Natural killer cell treated with Interleukin-12 subunit alpha and Interleukin-12 subunit beta and Interleukin-15 and Interleukin-18, amount 100 ng/mL, for 72 hours (primary cell): Measurements from ENCODE around the gene SPEM1. TPM values are rescaled to one million over a fixed set of nuclear protein-coding genes. Genes with fewer than 3 reads are reported as not detected.

Experiments used
- ATAC-seq, 2 donors: fragments of 150-1000 bp; cut with Tn5 transposase in 1 of 2; sonication (Bioruptor Pico), chemical (Tn5 transposase) in 1 of 2; 2 replicates each; pipeline ENCODE4 v1.10.0; 2021
- DNase-seq: peaks from one replicate; pipeline ENCODE4 v3.0.0; 2022; ENCODE audit warnings: low spot score
- H3K27ac Mint-ChIP-seq, 2 donors: 1 replicate in 1 of 2; 2 replicates in 1 of 2; pipeline ENCODE4 v1.8.0; 2022; ENCODE audit warnings: mixed read lengths in 2 of 2, mild to moderate bottlenecking in 1 of 2, moderate library complexity in 1 of 2
- H3K27me3 Mint-ChIP-seq, 2 donors: 1 replicate in 1 of 2; 2 replicates in 1 of 2; pipeline ENCODE4 v1.8.0; 2022; ENCODE audit warnings: mixed read lengths in 2 of 2
- H3K36me3 Mint-ChIP-seq: one replicate; pipeline ENCODE4 v1.8.0; 2022; ENCODE audit warnings: mixed read lengths
- H3K4me1 Mint-ChIP-seq, 2 donors: 1 replicate in 1 of 2; 2 replicates in 1 of 2; pipeline ENCODE4 v1.8.0; 2022; ENCODE audit warnings: low read depth in 2 of 2, mixed read lengths in 2 of 2, mild to moderate bottlenecking in 1 of 2
- H3K4me3 Mint-ChIP-seq: one replicate; pipeline ENCODE4 v1.8.0; 2022; ENCODE audit warnings: mixed read lengths
- H3K9me3 Mint-ChIP-seq: 2 replicates; pipeline ENCODE4 v1.8.0; 2022; ENCODE audit warnings: mixed read lengths
- total RNA-seq, 2 donors: library from RNA; stranded (reverse); gene quantifications; one replicate each; pipeline ENCODE4 v1.2.3, GENCODE V29; 2022

The SPEM1 gene
- total RNA-seq, result not detected

GRCh38 chr17:7419819-7420610 lies at the start of gene SPEM1:
Gene SPEM1 (plus strand): TSS chr17:7420324. CDS start chr17:7420385, 61 bp downstream.
- ATAC-seq, result no peak
- peak within 1 kb of the TSS in 1 of 2 donors; percentile 32 for H3K27ac Mint-ChIP-seq
- no peaks in the 10 kb centered on the region for H3K4me1 Mint-ChIP-seq
- no peak for DNase-seq
- no peaks in the 10 kb centered on the region for H3K36me3 Mint-ChIP-seq
- H3K4me3 Mint-ChIP-seq, result no peak within 1 kb of the TSS
- H3K27me3 Mint-ChIP-seq, result peaks cover 0 to 4% of the 10 kb centered on the region in 2 donors
- no peaks in the 10 kb centered on the region for H3K9me3 Mint-ChIP-seq

GRCh38 chr17:7370853-7371252 lies 49.3 kb upstream of the SPEM1 start:
- H3K4me1 Mint-ChIP-seq, result no peaks in the 10 kb centered on the region
- H3K27me3 Mint-ChIP-seq, result no peaks in the 10 kb centered on the region
- H3K27ac Mint-ChIP-seq, result no peak overlapping the region
- H3K4me3 Mint-ChIP-seq, result no peak overlapping the region
- H3K36me3 Mint-ChIP-seq, result no peaks in the 10 kb centered on the region
- no peaks in the 10 kb centered on the region for H3K9me3 Mint-ChIP-seq
- no peak for ATAC-seq
- DNase-seq, result no peak

- Mint-ChIP-seq H3K4me3 (no peak overlapping the region), H3K9me3 (peaks cover 3% of the 10 kb centered on the region), H3K4me1 (no peaks in the 10 kb centered on the region), H3K27ac (no peak overlapping the region), H3K36me3 (peaks cover 5% of the 10 kb centered on the region), H3K27me3 (peaks cover 9 to 15% of the 10 kb centered on the region in 2 donors)
- ATAC-seq (no peak), DNase-seq (no peak)
Observed at GRCh38 chr17:7374353-7374752, 45.8 kb upstream of the SPEM1 start.

GRCh38 chr17:7379134-7379533 lies 41.0 kb upstream of the SPEM1 start:
- H3K9me3 Mint-ChIP-seq, result peaks cover 3% of the 10 kb centered on the region
- no peak for DNase-seq
- peaks cover 32 to 39% of the 10 kb centered on the region in 2 donors for H3K27me3 Mint-ChIP-seq
- H3K4me1 Mint-ChIP-seq, result peaks cover 0 to 5% of the 10 kb centered on the region in 2 donors
- no peak overlapping the region for H3K27ac Mint-ChIP-seq
- no peak overlapping the region for H3K4me3 Mint-ChIP-seq
- H3K36me3 Mint-ChIP-seq, result peaks cover 6% of the 10 kb centered on the region
- no peak for ATAC-seq

- Mint-ChIP-seq H3K36me3 (peaks cover 6% of the 10 kb centered on the region), H3K27me3 (peaks cover 32 to 39% of the 10 kb centered on the region in 2 donors), H3K4me1 (peaks cover 0 to 5% of the 10 kb centered on the region in 2 donors), H3K4me3 (no peak overlapping the region), H3K9me3 (peaks cover 3% of the 10 kb centered on the region), H3K27ac (no peak overlapping the region)
- ATAC-seq, result no peak
- DNase-seq, result no peak
Observed at GRCh38 chr17:7380321-7380720, 39.8 kb upstream of the SPEM1 start.

- Mint-ChIP-seq H3K27me3 (peaks cover 32 to 39% of the 10 kb centered on the region in 2 donors), H3K4me1 (peaks cover 0 to 5% of the 10 kb centered on the region in 2 donors), H3K9me3 (peaks cover 3% of the 10 kb centered on the region), H3K4me3 (no peak within 1 kb of the TSS), H3K36me3 (peaks cover 6% of the 10 kb centered on the region), H3K27ac (no peak within 1 kb of the TSS)
- ATAC-seq, result no peak
- DNase-seq, result no peak
Observed at GRCh38 chr17:7380855-7381683, 39.1 kb upstream of the SPEM1 start, which contains the start of gene TNK1. Gene TNK1 (plus strand): TSS chr17:7381089. CDS start chr17:7382927, 1,838 bp downstream.

GRCh38 chr17:7382901-7383300 lies 37.2 kb upstream of the SPEM1 start:
- peaks cover 3% of the 10 kb centered on the region for H3K9me3 Mint-ChIP-seq
- peaks cover 28 to 30% of the 10 kb centered on the region in 2 donors for H3K27me3 Mint-ChIP-seq
- no peak overlapping the region for H3K4me3 Mint-ChIP-seq
- no peak for ATAC-seq
- H3K36me3 Mint-ChIP-seq, result peaks cover 6% of the 10 kb centered on the region
- DNase-seq, result no peak
- no peak overlapping the region for H3K27ac Mint-ChIP-seq
- peaks cover 0 to 5% of the 10 kb centered on the region in 2 donors for H3K4me1 Mint-ChIP-seq

- no peak for ATAC-seq
- Mint-ChIP-seq H3K27me3 (peaks cover 28 to 30% of the 10 kb centered on the region in 2 donors), H3K4me1 (peaks cover 0 to 5% of the 10 kb centered on the region in 2 donors), H3K27ac (no peak overlapping the region), H3K9me3 (peaks cover 3% of the 10 kb centered on the region), H3K4me3 (no peak overlapping the region), H3K36me3 (peaks cover 6% of the 10 kb centered on the region)
- DNase-seq, result no peak
Observed at GRCh38 chr17:7383371-7383741, 36.8 kb upstream of the SPEM1 start.

- H3K4me3 Mint-ChIP-seq, result peak overlapping the region; percentile 22
Observed at GRCh38 chr17:7383742-7384488, 36.2 kb upstream of the SPEM1 start.

GRCh38 chr17:7384489-7385081 lies 35.5 kb upstream of the SPEM1 start:
- ATAC-seq, result no peak
- peaks cover 21% of the 10 kb centered on the region in 2 donors for H3K27me3 Mint-ChIP-seq
- peaks cover 0 to 5% of the 10 kb centered on the region in 2 donors for H3K4me1 Mint-ChIP-seq
- no peak overlapping the region for H3K27ac Mint-ChIP-seq
- peak overlapping the region; percentile 22 for H3K4me3 Mint-ChIP-seq
- no peaks in the 10 kb centered on the region for H3K36me3 Mint-ChIP-seq
- H3K9me3 Mint-ChIP-seq, result no peaks in the 10 kb centered on the region
- no peak for DNase-seq

More at GRCh38 chr17:7383742-7384488, 36.2 kb upstream of the SPEM1 start:
- ATAC-seq, result peak; percentile 94 to 95
- no peak overlapping the region for H3K27ac Mint-ChIP-seq
- H3K4me1 Mint-ChIP-seq, result peaks cover 0 to 5% of the 10 kb centered on the region in 2 donors
- H3K36me3 Mint-ChIP-seq, result peaks cover 6% of the 10 kb centered on the region
- peaks cover 28% of the 10 kb centered on the region in 2 donors for H3K27me3 Mint-ChIP-seq
- no peak for DNase-seq
- peaks cover 3% of the 10 kb centered on the region for H3K9me3 Mint-ChIP-seq

- no peak for ATAC-seq
- Mint-ChIP-seq H3K9me3 (no peaks in the 10 kb centered on the region), H3K4me1 (peaks cover 4 to 8% of the 10 kb centered on the region in 2 donors), H3K27ac (no peak overlapping the region), H3K4me3 (no peak overlapping the region), H3K27me3 (no peaks in the 10 kb centered on the region), H3K36me3 (no peaks in the 10 kb centered on the region)
- DNase-seq, result no peak
Observed at GRCh38 chr17:7388856-7389255, 31.3 kb upstream of the SPEM1 start.

- ATAC-seq (no peak), DNase-seq (no peak)
- H3K36me3 Mint-ChIP-seq, result no peaks in the 10 kb centered on the region
- H3K4me1 Mint-ChIP-seq, result peaks cover 9 to 12% of the 10 kb centered on the region in 2 donors
- H3K27me3 Mint-ChIP-seq, result no peaks in the 10 kb centered on the region
- no peaks in the 10 kb centered on the region for H3K9me3 Mint-ChIP-seq
- no peak overlapping the region for H3K4me3 Mint-ChIP-seq
- H3K27ac Mint-ChIP-seq, result no peak overlapping the region
Observed at GRCh38 chr17:7389924-7390910, 29.9 kb upstream of the SPEM1 start.
